GM18873 (cell line): ENCODE results near the gene SNIP1.
"Not testable (repeated sequence)": the region's sequence is repeated elsewhere in the genome, so short reads cannot be mapped to it uniquely, and the experiment has no call there.

Experiments
- ATAC-seq: cut with Tn5 transposase; IDR thresholded peaks from one replicate; pipeline ENCODE4 v1.9.1; 2021; ENCODE audit warnings: mild to moderate bottlenecking, moderate library complexity, moderate number of reproducible peaks; ENCODE audit not compliant: unreplicated experiment, low FRiP score

Gene SNIP1, protein sequence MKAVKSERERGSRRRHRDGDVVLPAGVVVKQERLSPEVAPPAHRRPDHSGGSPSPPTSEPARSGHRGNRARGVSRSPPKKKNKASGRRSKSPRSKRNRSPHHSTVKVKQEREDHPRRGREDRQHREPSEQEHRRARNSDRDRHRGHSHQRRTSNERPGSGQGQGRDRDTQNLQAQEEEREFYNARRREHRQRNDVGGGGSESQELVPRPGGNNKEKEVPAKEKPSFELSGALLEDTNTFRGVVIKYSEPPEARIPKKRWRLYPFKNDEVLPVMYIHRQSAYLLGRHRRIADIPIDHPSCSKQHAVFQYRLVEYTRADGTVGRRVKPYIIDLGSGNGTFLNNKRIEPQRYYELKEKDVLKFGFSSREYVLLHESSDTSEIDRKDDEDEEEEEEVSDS

GRCh38 chr1:37553927-37554808 lies at the start of gene SNIP1:
Gene SNIP1 (minus strand): TSS chr1:37554293. CDS start chr1:37554229, 64 bp downstream.
- peak; percentile 70 for ATAC-seq

GRCh38 chr1:37602750-37603694 lies 48.9 kb upstream of the SNIP1 start:
- ATAC-seq = no peak

DNA sequence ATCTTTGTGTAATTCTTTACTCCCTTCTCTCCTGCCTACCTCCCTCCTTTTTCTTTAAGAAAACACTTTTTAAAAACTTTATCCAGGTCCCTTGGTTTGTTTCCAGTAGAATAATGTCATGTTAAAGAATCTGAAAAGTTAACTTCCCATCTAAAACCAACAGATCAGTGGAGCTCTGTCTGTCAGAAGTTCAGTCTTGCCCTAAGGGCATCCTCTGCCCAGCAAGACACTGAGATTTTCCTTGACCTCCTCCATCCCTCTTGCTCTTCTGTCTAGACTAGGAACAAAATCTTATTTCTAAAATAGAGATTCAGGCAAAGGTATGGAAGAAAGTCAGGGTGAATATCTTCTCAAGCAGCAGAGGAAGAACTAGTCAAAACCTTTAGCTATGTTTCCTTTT lies 47.3 kb upstream of the SNIP1 start:
- no peak for ATAC-seq

GRCh38 chr1:37599940-37600339 lies 45.8 kb upstream of the SNIP1 start:
- ATAC-seq = no peak

DNA sequence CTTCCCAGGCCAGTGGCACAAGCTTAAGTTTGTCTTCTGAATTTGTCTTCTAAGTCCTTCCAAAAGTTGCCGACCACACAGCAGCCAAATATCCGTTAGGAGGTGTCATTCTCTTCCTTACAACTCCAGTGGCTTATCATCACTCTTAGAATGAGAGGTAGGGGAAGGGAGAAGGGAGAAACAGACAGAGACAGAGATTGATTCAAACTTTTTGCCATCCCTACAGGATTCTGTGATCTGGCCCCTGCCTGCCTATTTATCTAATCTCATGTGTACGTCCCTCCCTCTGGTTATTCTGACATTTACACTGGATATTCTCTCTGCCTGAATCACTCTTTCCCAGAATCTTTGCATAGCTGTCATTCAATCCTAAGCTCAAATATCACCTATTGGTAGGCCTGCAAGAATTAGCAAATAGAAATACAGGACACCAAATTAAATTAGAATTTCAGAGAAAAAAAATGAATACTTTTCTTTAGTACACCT lies 42.1 kb upstream of the SNIP1 start:
- no peak for ATAC-seq

DNA sequence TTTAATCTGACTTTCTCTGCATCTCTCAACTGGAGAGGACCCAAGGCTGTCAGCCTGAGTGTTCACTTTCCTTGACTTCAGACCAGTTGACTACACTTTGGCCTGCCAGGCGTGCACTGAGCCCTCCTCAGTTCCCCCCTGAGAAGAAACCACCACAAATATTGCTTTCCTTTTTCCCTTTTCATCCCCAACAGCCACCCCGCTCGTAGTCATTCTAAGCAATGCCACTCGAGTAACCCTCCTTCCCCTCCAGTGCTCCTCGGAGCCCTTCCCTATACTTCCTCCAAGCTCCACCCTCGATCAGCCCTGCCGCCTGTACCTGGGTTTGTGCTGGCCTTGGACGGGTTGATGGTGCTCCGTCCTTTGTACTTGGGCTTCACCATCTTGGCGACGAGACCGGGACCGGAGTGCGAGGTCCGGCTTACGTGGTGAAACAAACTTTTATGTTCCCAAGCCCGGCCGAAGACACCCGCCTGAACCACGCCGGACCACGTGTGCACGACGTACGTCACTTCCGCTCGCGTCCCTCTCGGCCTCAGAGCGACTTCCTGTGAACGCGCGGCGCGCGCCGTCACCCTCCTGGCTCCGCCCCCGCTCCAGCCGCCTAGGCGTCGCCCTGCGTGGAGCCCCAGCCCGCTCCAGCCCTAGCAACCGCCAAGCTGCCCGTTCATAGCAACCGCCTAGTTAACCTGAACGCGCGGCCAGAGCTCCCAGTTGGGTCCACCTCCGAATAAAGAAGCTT lies 41.5 kb upstream of the SNIP1 start, which contains the start of gene GNL2:
Gene GNL2 (minus strand): TSS at position 498 of the 742 bp plus-strand sequence. CDS start 115 bp downstream, at position 383.
- peak; percentile 82 for ATAC-seq

DNA sequence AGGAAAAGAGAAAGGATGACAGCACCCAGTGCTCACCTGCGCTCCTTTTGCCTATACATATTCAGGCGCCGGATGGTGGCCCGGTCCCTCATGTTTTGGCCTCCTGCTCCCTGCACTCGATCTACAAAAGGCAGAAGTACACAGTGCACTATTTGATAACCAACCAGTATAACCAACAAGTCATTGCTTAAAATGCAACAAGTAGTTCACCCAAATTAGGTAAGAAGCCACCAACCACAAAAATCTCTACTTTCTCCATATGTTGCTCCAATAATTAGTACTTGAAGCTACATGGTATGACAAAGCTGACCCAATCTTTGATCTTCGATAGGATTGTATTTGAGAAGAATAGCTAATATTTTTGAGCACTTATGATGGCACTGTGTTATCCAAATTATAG lies 39.6 kb upstream of the SNIP1 start:
- no peak for ATAC-seq

DNA sequence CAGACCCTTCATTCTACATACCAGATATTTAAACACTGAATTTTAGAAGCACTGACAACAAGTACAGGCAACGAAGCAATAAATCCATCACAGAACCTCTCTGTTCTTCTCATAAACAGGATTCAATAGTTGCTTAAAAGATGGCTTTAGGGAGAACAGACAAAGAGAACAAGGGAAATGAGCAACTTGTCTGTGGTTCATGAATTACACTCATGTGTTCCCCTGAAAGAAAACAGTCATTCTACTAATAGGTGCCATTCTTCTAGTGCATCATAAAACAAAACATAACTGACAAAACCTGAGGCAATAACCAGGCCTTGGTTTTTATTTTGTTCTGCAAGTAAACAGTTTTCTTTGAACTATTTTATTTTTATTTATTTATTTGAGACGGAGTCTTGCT lies 34.8 kb upstream of the SNIP1 start:
- ATAC-seq = no peak

DNA sequence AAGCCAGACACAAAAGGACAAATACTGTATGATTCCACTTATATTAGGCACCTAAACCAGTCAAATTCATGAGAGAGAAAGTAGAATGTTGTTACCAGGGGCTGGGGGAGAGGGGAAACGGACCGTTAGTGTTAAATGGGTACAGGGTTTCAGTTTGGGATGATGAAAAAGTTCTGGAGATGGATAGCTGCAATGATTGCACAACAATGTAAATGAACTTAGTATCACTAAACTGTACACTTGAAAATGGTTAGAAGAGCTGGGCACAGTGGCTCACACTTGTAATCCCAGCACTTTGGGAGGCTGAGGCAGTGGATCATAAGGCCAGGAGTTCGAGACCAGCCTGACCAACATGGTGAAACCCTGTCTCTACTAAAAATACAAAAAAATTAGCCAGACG lies 30.5 kb upstream of the SNIP1 start:
- not testable (repeated sequence) for ATAC-seq

GRCh38 chr1:37575692-37576091 lies 21.6 kb upstream of the SNIP1 start:
- no peak for ATAC-seq

GRCh38 chr1:37574834-37575480 lies 20.9 kb upstream of the SNIP1 start:
- no peak for ATAC-seq

GRCh38 chr1:37570528-37571334 lies 16.6 kb upstream of the SNIP1 start:
- ATAC-seq = no peak

- ATAC-seq = no peak
Measured at GRCh38 chr1:37567023-37567422, 12.9 kb upstream of the SNIP1 start.

GRCh38 chr1:37564892-37565291 lies 10.8 kb upstream of the SNIP1 start:
- no peak for ATAC-seq

DNA sequence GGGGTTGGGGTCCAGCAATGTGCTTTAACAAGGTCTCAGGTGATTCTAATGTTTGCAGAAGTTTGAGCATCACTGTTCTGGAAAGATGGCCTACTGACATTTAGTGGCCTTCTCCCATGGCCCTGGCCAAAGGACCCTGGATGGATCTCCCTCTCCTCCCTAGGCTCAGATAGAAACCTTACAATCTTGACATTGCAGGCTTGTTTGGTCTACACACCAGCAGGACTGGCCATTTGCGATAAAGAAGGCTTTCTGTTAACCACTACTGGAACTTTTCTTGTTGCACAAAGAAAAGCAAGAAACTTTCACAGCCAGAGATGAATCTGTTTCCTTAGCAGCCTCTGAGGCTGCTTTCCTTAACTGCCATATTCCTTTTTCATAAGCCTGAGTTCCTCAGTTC lies 8.9 kb upstream of the SNIP1 start:
- ATAC-seq = no peak

GRCh38 chr1:37561133-37562132 lies 7.3 kb upstream of the SNIP1 start:
- ATAC-seq = no peak
